NCI-H1417 (cell line): ENCODE measurements around the gene SLC1A3.

Source experiments
- DNase-seq, 3 experiments: peaks; one replicate each; lab custom pipeline; 2025; lab: John Stamatoyannopoulos, UW

The SLC1A3 gene

DNA sequence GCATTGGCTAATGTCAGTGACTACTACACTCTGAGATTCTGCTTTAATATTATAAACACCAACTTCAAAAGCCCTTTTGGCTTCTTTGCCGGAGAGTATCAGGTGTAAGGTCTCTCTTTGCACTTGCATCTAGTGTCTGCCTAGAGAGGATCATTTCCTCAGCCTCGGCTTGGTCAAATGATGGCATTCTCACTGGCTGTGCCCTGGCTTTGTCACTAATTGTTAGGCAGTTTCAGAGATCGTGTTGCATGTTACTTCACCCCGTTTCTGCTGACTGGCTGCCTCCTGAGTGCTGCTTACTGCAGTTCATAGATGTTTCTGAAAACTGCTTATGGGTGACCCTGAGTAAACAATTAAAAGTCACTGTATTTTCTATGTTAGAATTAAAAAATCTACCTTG is 48.8 kb downstream of the SLC1A3 start:
- no peak for DNase-seq

GRCh38 chr5:36656556-36656955 is 50.1 kb downstream of the SLC1A3 start:
- no peak for DNase-seq

GRCh38 chr5:36657563-36657995 is 51.2 kb downstream of the SLC1A3 start:
- no peak for DNase-seq

DNA sequence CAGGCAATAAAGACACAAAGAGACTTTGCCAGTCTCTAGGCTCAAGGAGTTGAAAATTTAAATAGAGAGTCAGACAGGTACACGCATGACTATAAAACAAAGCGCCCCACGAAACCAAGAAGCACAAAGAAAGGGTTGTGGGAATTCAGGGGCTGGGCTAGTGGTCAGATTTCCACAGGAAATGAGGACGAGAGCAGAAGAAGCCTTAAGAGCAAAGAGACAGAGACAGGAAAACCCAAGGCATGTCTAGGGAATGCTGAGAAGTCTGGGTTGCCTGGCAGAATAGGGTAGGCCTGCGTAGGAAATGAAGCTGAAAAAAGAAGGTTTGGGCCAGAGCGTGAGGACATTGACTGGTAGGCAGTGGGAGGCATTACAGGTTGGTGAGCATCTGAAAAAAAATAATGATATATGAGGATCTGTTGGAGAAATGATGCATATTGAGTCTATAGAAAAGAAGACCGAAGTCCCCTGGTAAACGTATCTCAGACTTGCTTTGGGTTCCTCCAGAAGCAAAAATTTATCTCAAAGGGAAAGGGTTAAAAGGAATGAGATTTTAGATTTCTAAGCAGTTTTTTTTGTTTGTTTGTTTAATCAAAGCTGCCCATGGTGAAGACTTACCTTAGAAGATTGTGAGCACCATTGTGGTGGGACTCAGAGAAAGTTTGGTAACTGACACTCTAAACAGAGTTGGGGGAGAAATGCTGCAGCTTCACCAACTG is 51.8 kb downstream of the SLC1A3 start:
- no peak for DNase-seq

DNA sequence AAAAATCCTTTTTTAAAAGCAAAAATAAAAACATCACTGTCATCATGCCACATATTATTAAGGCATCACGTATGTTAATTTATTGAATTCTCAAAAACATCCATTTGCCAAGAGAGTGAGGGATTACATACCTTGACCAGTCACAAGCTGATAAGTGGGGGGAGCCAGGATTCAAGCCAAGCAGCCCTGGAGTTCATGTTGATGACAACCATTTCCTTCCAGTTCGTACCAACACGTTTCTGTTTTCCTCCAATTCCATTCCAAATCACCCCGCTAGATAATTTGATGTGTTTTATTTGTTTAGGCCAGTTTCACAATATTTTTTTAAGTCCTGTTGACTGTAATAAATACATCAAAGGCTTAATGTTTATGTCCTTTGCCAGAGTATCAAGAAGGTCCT is 53.0 kb downstream of the SLC1A3 start:
- DNase-seq, result no peak

GRCh38 chr5:36660397-36661049 is 54.1 kb downstream of the SLC1A3 start:
- DNase-seq, result no peak

DNA sequence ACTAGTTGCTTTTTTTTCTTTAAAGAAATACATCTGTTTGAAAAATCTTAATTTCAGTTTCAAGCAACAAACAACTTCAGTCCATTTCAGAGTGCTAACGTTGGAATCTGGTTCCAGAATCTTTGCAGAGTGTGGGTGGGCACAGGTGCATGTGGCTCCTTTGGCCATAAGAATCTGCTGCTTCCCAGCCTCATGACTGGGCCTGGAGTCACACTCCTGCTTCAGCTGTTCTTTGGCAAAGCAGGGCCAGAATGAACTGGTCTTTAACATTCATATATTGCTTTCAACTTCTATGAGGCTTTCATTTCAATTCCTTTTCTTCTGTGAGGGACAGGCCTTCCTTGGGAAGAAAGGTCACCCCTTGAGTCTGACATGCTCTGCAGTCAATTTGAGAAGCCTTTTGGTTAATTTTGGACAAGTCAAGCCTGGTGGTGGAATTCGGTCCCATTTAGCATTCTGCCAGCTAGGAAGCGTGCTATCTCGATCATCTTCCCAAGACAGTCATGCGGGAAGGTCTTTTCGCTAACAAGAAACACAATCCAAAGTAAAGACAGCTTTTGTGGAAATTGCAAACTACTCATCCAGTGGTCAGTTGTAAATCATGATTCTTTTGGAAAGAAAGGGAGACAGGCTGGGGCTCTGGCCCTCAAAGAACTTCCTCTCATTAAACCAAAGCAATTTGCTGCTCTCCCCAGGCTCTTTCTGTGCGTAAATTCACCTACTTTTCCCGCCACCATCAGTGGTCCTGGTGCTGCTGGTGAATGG is 55.2 kb downstream of the SLC1A3 start:
- DNase-seq, result no peak

- no peak for DNase-seq
Measured at GRCh38 chr5:36662291-36662851, 56.0 kb downstream of the SLC1A3 start.

GRCh38 chr5:36664766-36665165 is 58.4 kb downstream of the SLC1A3 start:
- DNase-seq, result no peak

- DNase-seq, result no peak
Measured at GRCh38 chr5:36665628-36666027, 59.2 kb downstream of the SLC1A3 start.

GRCh38 chr5:36666274-36666673 is 59.9 kb downstream of the SLC1A3 start:
- DNase-seq, result no peak

- no peak for DNase-seq
Measured at GRCh38 chr5:36666986-36667385, 60.6 kb downstream of the SLC1A3 start.

- no peak for DNase-seq
Measured at GRCh38 chr5:36667824-36668223, 61.4 kb downstream of the SLC1A3 start.

DNA sequence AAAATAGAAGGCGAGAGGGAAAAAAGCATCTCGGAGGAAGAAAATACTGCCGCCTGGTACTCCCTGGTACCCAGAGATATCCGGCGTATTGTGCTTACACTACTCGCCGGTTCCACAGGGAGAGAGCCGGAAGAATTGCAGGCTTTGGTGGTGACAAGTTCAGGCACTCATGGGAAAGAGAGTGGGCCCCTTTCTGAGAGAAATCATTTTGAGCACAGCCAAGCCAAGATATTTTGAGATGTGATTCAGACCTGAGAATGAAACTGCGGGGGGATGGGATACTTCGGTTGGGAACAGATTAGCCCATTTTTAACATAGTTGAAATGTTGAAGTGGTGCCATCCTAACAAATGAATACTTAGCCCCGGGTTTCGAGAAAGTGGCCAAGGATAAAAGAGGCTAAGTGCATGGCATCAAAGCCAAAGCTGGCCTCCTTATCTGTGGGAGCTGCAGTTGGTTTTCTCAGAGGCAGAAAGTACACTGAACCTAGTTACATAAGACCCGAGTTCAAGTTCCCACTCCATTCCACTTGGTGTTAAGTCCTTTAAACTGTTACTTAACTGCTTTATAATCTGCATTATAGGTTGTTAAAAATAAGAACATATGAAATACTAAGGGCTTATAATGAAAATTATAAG is 62.7 kb downstream of the SLC1A3 start:
- no peak for DNase-seq

DNA sequence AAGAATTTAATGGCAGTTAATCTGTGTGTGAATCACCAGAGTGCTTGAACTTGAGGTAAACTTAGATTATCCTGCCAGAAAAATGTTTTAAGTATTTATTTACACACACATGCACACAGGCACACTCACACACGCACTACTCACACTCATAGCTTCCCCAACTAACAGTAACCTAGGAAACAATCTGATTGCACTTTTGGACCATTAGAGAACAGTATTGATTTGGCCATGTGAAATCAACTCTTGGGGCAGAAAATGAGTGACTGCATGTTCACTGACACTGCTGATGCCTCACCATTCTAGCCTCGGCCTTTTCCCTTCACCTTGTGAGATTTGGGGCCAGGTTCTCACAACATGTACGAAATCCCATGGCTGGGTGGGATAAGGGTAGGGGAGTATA is 64.1 kb downstream of the SLC1A3 start:
- DNase-seq, result no peak

DNA sequence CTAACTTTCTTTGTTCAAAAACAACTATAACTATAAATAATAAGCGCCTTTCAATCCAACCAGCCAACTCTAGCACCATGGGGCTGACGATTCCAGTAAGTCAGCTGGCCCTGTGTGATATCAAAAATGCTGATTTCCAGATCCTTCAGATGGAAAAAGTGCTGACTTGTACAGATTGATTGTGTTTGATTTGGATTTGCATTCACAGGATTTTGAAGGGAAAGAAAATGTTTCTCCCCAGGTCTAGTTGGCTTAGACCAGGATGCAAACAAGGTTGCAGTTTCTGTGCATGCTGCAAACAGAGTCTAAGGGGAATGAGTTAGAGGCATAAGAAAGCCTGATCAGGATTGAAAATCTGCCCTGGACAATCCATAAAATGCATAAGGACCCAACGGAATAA is 68.9 kb downstream of the SLC1A3 start:
- no peak for DNase-seq

- DNase-seq, result no peak
Measured at GRCh38 chr5:36679221-36679989, 73.0 kb downstream of the SLC1A3 start.

DNA sequence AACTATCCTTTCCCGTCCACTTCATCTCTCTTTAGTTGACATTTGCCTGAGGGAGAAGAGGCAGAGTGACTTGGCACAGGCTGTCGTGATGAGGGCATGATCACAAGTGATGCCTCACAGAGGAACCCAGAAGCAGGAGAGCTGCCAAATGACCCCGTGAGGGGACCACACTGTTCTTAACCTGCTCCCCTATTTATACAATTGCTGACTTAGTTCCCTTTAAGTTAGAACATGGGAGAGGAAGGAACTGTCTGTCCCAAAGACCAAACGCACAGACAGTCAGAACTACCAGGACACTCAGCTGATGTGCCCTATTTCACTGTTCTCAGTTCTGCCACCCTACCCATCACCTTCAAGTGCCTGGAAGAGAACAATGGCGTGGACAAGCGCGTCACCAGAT is 73.7 kb downstream of the SLC1A3 start:
- no peak for DNase-seq

GRCh38 chr5:36681711-36682110 is 75.3 kb downstream of the SLC1A3 start:
- no peak for DNase-seq

- DNase-seq, result no peak
Measured at GRCh38 chr5:36682499-36682898, 76.1 kb downstream of the SLC1A3 start.

DNA sequence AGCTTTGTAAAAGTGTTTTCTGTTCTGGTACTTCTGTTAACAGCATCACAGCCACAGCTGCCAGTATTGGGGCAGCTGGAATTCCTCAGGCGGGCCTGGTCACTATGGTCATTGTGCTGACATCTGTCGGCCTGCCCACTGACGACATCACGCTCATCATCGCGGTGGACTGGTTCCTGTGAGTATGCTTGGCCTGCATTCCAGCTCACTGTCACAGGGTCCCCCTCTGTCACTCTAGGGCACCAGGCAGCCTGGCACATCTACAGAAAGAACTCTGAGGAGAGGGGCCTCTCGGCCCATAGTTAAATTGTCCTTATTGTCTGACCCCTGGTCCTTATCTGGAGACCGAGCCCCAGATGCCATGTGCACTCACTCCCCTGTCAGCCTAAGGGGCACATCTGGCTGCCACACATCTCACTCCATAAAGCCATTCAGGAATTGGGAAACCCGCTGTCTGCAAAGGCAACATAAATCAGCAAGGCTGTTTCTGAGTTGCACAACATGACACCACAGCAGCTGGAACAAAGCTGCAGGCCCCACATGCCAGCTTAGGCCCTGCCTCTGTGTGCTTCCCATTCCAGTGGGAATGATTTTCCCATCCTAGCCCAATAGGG is 77.5 kb downstream of the SLC1A3 start:
- DNase-seq, result no peak
